ENCODE measurements around the gene CYP24A1. TPM values are rescaled to one million over a fixed set of nuclear protein-coding genes. Genes with fewer than 3 reads are reported as not detected.

The CYP24A1 gene
- total RNA-seq, 1 experiment from 2014 or later, result 1.2 TPM

DNA sequence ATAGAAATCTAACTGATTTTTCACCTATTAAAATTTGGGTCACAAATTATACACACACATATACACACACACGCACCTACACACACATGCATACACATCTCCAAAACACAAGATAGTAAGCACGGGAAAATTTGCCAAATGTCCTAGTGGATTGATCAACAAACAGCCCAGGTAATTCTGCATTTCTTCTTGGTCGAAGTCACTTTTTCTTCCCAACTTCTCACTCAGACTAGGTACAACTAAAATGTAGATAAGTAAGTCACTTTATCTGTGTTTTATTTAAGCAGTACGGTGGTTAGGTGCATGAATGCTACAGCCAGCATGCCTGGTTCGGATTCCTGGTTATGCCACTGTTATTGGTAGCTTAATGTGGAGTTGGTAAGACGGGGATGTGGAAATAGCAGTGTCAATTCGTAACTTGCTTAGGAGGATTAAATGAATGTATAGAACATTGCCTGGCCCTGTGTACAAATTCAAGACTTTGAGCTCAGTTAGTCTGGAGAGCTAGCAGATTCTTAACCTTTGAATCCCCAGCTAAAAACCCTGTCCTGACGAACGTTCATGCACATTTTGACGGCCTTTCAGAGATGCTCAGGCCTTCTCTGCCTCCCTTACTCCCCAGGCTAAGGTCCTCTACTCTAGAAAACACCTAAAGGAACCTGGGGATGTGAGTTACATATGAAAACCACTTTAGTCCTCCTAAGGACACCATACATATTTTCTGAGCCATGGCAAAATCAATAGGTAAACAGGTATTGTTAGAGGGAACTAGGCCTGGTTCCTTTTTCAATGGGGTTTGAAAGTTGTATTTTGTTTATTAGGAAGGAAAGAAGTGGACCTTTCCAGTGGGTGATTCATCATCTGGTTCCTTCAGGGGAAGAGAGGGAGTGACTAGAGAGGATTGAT is 50.9 kb downstream of the CYP24A1 start:
- intact Hi-C loops (cut with micrococcal nuclease), result loop anchor here (1.0 to 5.0 kb wide), 2 partner anchors 9 to 44 kb away; no protein-coding TSS in a partner anchor

DNA sequence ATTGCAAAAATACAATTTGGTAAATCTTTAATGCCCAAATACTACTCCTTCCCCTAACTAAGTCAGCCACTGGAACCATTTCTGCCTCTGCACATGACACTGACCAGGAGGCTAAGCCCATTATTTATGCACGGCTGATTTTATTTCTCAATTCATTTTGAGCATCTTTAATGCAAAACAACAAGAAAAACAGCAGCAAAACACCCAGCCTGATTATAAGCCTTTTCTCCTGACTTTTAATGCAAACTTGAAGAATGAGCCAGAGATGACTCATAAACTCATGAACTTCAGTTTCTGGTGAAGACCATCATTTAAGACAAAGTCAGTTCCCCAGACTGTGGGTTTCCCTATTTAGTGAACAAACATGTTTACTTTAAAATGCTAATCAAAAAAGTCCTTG is 51.6 kb downstream of the CYP24A1 start:
- POLR2A ChIA-PET (ENCODE audit: unreplicated experiment), result no interaction called here
- intact Hi-C loops (cut with micrococcal nuclease), result loop anchor here (5.0 kb wide), 1 partner anchor 45 kb away; no protein-coding TSS in a partner anchor
- peak overlapping the region; percentile 56 for H3K4me2 ChIP-seq (ENCODE audit: low read length)

More for the DNA sequence above, 50.9 kb downstream of the CYP24A1 start:
- no peak for ATAC-seq
- TF ChIP-seq EZH2 (IDR thresholded peaks at IDR 0.05; ENCODE audit: low read length, unreplicated experiment), result no peak
- TF ChIP-seq, protein P1, sequence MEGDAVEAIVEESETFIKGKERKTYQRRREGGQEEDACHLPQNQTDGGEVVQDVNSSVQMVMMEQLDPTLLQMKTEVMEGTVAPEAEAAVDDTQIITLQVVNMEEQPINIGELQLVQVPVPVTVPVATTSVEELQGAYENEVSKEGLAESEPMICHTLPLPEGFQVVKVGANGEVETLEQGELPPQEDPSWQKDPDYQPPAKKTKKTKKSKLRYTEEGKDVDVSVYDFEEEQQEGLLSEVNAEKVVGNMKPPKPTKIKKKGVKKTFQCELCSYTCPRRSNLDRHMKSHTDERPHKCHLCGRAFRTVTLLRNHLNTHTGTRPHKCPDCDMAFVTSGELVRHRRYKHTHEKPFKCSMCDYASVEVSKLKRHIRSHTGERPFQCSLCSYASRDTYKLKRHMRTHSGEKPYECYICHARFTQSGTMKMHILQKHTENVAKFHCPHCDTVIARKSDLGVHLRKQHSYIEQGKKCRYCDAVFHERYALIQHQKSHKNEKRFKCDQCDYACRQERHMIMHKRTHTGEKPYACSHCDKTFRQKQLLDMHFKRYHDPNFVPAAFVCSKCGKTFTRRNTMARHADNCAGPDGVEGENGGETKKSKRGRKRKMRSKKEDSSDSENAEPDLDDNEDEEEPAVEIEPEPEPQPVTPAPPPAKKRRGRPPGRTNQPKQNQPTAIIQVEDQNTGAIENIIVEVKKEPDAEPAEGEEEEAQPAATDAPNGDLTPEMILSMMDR (conservative IDR thresholded peaks at IDR 0.05; ENCODE audit: low read depth, low read length), result no peak
- TF ChIP-seq EZH2phosphoT487 (IDR thresholded peaks at IDR 0.05; ENCODE audit: borderline replicate concordance, low read length), result no peak
- H3K4me2 ChIP-seq (ENCODE audit: low read length), result peak overlapping the region; percentile 56
- no peak overlapping the region for H2AFZ ChIP-seq (ENCODE audit: low read length)
- H4K20me1 ChIP-seq (ENCODE audit: low read length), result no peaks in the 10 kb centered on the region
- BruUV-seq (replicated peaks), result no TSS peak
- H3F3A ChIP-seq (ENCODE audit: low read length, unreplicated experiment), result peaks cover 20% of the 10 kb centered on the region
- H3K79me2 ChIP-seq (ENCODE audit: low read length), result no peaks in the 10 kb centered on the region
- H3K27ac ChIP-seq (ENCODE audit: low read length), result peak overlapping the region; percentile 89
- peak overlapping the region; percentile 43 for H3K9ac ChIP-seq (ENCODE audit: low read length)
- H3K27me3 ChIP-seq (ENCODE audit: low read length), result no peaks in the 10 kb centered on the region
- no peaks in the 10 kb centered on the region for H3K36me3 ChIP-seq (ENCODE audit: low read depth, low read length)
- no peaks in the 10 kb centered on the region for H3K9me2 ChIP-seq (replicated peaks; ENCODE audit: low read length)
- no peak for DNase-seq
- peaks cover 41% of the 10 kb centered on the region for H3K4me1 ChIP-seq (ENCODE audit: insufficient read depth, low read length)
- CTCF ChIA-PET, result no interaction called here
- peak overlapping the region; percentile 11; the same call in 1 of the 2 replicates for H3K4me3 ChIP-seq (ENCODE audit: low read length)
- POLR2A ChIA-PET (ENCODE audit: unreplicated experiment), result no interaction called here
- no peaks in the 10 kb centered on the region for H3K9me3 ChIP-seq (ENCODE audit: low read length)

More for the DNA sequence above, 51.6 kb downstream of the CYP24A1 start:
- peaks cover 38% of the 10 kb centered on the region for H3K4me1 ChIP-seq (ENCODE audit: insufficient read depth, low read length)
- DNase-seq (peak; percentile 84), ATAC-seq (peak; percentile 23)
- H3K9me3 ChIP-seq (ENCODE audit: low read length), result no peaks in the 10 kb centered on the region
- CTCF ChIA-PET, result no interaction called here
- no TSS peak for BruUV-seq (replicated peaks)
- H3K27ac ChIP-seq (ENCODE audit: low read length), result peak overlapping the region; percentile 89
- H3K4me3 ChIP-seq (ENCODE audit: low read length), result no peak overlapping the region
- no peaks in the 10 kb centered on the region for H3K9me2 ChIP-seq (replicated peaks; ENCODE audit: low read length)
- H3K27me3 ChIP-seq (ENCODE audit: low read length), result no peaks in the 10 kb centered on the region
- TF ChIP-seq EZH2 (IDR thresholded peaks at IDR 0.05; ENCODE audit: low read length, unreplicated experiment), result no peak
- TF ChIP-seq, protein P1 (conservative IDR thresholded peaks at IDR 0.05; ENCODE audit: low read depth, low read length), result no peak
- no peak for TF ChIP-seq EZH2phosphoT487 (IDR thresholded peaks at IDR 0.05; ENCODE audit: borderline replicate concordance, low read length)
- H3K36me3 ChIP-seq (ENCODE audit: low read depth, low read length), result no peaks in the 10 kb centered on the region
- no peaks in the 10 kb centered on the region for H3K79me2 ChIP-seq (ENCODE audit: low read length)
- peak overlapping the region; percentile 28 for H3K9ac ChIP-seq (ENCODE audit: low read length)
- H4K20me1 ChIP-seq (ENCODE audit: low read length), result no peaks in the 10 kb centered on the region
- no peak overlapping the region for H2AFZ ChIP-seq (ENCODE audit: low read length)
- H3F3A ChIP-seq (ENCODE audit: low read length, unreplicated experiment), result peaks cover 20% of the 10 kb centered on the region

All from PC-3 (cell line).